Astrocyte (in vitro differentiated cells and primary cell): Measurements from ENCODE around the gene CSNK2B. TPM values are rescaled to one million over a fixed set of nuclear protein-coding genes. Genes with fewer than 3 reads are reported as not detected.

Experiments used
- DNase-seq: peaks from one replicate; pipeline ENCODE4 v3.0.0-alpha.2; 2010; ENCODE audit warnings: low read depth
- FAIRE-seq: peaks from 2 replicates; lab custom pipeline; 2011; peaks lifted over from hg19 to GRCh38; lab: Jason Lieb, UNC
- H2AFZ ChIP-seq: 2 replicates; pipeline ENCODE4 v1.6.0; 2012; ENCODE audit warnings: low read depth, low read length, inconsistent platforms
- H3K27ac ChIP-seq: 2 replicates; pipeline ENCODE4 v1.5.1; 2011; ENCODE audit warnings: low read depth, low read length, inconsistent platforms
- H3K27me3 ChIP-seq: 2 replicates; pipeline ENCODE4 v1.6.0; 2011; ENCODE audit warnings: low read length, inconsistent platforms; ENCODE audit not compliant: insufficient read depth
- H3K36me3 ChIP-seq: 2 replicates; pipeline ENCODE4 v1.5.1; 2011; ENCODE audit warnings: low read length, inconsistent platforms; ENCODE audit not compliant: insufficient read depth
- H3K4me1 ChIP-seq: 2 replicates; pipeline ENCODE4 v1.5.1; 2011; ENCODE audit warnings: low read length, inconsistent platforms; ENCODE audit not compliant: insufficient read depth
- H3K4me2 ChIP-seq: 2 replicates; pipeline ENCODE4 v1.6.0; 2012; ENCODE audit warnings: low read length, inconsistent platforms
- H3K4me3 ChIP-seq: 2 replicates; pipeline ENCODE4 v1.5.1; 2011; ENCODE audit warnings: low read depth, mild to moderate bottlenecking, low read length, inconsistent platforms; ENCODE audit not compliant: insufficient read depth
- H3K79me2 ChIP-seq: 2 replicates; pipeline ENCODE4 v1.6.0; 2012; ENCODE audit warnings: mild to moderate bottlenecking, low read length, inconsistent platforms; ENCODE audit not compliant: insufficient read depth
- H3K9ac ChIP-seq: 2 replicates; pipeline ENCODE4 v1.6.0; 2012; ENCODE audit warnings: mild to moderate bottlenecking, low read length, inconsistent platforms
- H3K9me3 ChIP-seq: 2 replicates; pipeline ENCODE4 v1.5.1; 2012; ENCODE audit warnings: low read depth, mild to moderate bottlenecking, low read length, inconsistent platforms; ENCODE audit not compliant: insufficient read depth
- H4K20me1 ChIP-seq: 2 replicates; pipeline ENCODE4 v1.6.0; 2012; ENCODE audit warnings: low read length, inconsistent platforms; ENCODE audit not compliant: insufficient read depth
- H3K27ac Mint-ChIP-seq: one replicate; pipeline ENCODE4 v1.8.0; 2021; ENCODE audit warnings: mild to moderate bottlenecking, mixed read lengths; ENCODE audit not compliant: unreplicated experiment
- H3K27me3 Mint-ChIP-seq: one replicate; pipeline ENCODE4 v1.8.0; 2021; ENCODE audit warnings: low read depth, mixed read lengths; ENCODE audit not compliant: unreplicated experiment
- H3K36me3 Mint-ChIP-seq: one replicate; pipeline ENCODE4 v1.8.0; 2021; ENCODE audit warnings: low read depth, mixed read lengths; ENCODE audit not compliant: unreplicated experiment
- H3K4me1 Mint-ChIP-seq: one replicate; pipeline ENCODE4 v1.8.0; 2021; ENCODE audit warnings: low read depth, mixed read lengths; ENCODE audit not compliant: unreplicated experiment
- H3K4me3 Mint-ChIP-seq: one replicate; pipeline ENCODE4 v1.8.0; 2021; ENCODE audit warnings: mild to moderate bottlenecking, moderate library complexity, mixed read lengths; ENCODE audit not compliant: unreplicated experiment
- H3K9me3 Mint-ChIP-seq: one replicate; pipeline ENCODE4 v1.8.0; 2021; ENCODE audit warnings: mild to moderate bottlenecking, mixed read lengths; ENCODE audit not compliant: unreplicated experiment
- EZH2 ChIP-seq: IDR thresholded peaks from 2 replicates; pipeline ENCODE4 v1.6.1; 2012; ENCODE audit warnings: mild to moderate bottlenecking, low read length, inconsistent platforms; ENCODE audit not compliant: insufficient read depth
- total RNA-seq: library from RNA; stranded (reverse); gene quantifications from 2 replicates; pipeline ENCODE4 v1.2.1, GENCODE V29; 2021
- TF ChIP-seq, protein P1 (sequence below): IDR thresholded peaks from 2 replicates; pipeline ENCODE4 v1.5.1; 2011; ENCODE audit warnings: low read depth, mild to moderate bottlenecking, inconsistent platforms, low read length, moderate library complexity; ENCODE audit not compliant: insufficient read depth

Gene CSNK2B
- total RNA-seq, 1 donor from 2014 or later = 208 TPM

GRCh38 chr6:31651602-31652191 lies 14.2 kb upstream of the CSNK2B start:
- TF ChIP-seq EZH2 = no peak
- TF ChIP-seq, protein P1, sequence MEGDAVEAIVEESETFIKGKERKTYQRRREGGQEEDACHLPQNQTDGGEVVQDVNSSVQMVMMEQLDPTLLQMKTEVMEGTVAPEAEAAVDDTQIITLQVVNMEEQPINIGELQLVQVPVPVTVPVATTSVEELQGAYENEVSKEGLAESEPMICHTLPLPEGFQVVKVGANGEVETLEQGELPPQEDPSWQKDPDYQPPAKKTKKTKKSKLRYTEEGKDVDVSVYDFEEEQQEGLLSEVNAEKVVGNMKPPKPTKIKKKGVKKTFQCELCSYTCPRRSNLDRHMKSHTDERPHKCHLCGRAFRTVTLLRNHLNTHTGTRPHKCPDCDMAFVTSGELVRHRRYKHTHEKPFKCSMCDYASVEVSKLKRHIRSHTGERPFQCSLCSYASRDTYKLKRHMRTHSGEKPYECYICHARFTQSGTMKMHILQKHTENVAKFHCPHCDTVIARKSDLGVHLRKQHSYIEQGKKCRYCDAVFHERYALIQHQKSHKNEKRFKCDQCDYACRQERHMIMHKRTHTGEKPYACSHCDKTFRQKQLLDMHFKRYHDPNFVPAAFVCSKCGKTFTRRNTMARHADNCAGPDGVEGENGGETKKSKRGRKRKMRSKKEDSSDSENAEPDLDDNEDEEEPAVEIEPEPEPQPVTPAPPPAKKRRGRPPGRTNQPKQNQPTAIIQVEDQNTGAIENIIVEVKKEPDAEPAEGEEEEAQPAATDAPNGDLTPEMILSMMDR = no peak
- no peak for FAIRE-seq
- peak overlapping the region; percentile 87 for H3K4me3 ChIP-seq
- peaks cover 16% of the 10 kb centered on the region for H3K36me3 ChIP-seq
- H3K36me3 Mint-ChIP-seq = peaks cover 22% of the 10 kb centered on the region
- no peaks in the 10 kb centered on the region for H3K27me3 ChIP-seq
- H3K27me3 Mint-ChIP-seq = no peaks in the 10 kb centered on the region
- H3K9me3 Mint-ChIP-seq = no peaks in the 10 kb centered on the region
- peaks cover 12% of the 10 kb centered on the region for H4K20me1 ChIP-seq
- peaks cover 11% of the 10 kb centered on the region for H3K4me1 Mint-ChIP-seq
- H2AFZ ChIP-seq = peak overlapping the region; percentile 72
- peak overlapping the region; percentile 96 for H3K27ac ChIP-seq
- peak overlapping the region; percentile 98 for H3K4me3 Mint-ChIP-seq
- H3K9ac ChIP-seq = peak overlapping the region; percentile 88
- no peaks in the 10 kb centered on the region for H3K9me3 ChIP-seq
- peaks cover 56% of the 10 kb centered on the region for H3K79me2 ChIP-seq
- peak overlapping the region; percentile 99 for H3K27ac Mint-ChIP-seq
- H3K4me1 ChIP-seq = peaks cover 22% of the 10 kb centered on the region
- peak; percentile 69 for DNase-seq
- peak overlapping the region; percentile 90 for H3K4me2 ChIP-seq

DNA sequence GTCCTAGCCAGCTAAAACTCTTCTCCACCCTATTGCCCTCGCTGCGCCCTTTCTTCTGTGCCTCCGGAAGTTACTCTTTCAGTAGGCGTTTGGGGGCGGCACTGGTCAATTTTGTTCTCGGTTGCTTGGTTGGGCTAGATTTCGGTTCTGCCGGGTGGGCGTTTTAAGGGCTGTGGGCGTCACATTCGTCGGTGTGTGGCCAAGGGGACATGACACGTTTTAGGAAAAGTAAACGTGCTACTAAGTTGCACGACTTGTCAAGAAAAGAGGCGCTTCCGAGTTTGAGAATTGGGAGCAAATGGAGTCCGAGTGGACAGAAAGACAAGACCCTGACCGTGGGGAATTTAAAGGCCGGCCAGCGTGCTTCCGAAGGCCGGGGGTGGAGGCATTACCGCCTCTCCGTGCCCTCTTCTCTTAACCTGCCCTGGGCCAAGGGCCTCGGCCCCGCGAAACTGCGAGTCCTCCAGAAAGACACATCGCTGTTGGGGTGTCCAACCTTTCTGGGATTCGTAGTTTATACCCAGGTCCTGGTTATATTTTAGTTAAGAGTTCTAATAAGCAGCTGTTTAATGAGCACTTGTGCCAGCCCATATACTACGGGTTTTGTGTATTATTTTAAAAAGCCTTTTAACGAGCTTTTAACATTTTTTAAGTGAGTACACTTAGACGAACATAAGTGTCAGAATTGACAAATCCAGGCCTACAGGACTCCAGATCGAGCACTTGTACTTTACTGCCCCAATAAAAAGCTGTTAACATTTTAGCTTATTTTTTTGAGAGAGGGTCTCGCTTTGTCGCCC lies 12.8 kb upstream of the CSNK2B start:
- no peaks in the 10 kb centered on the region for H3K9me3 ChIP-seq
- Mint-ChIP-seq H3K4me1 (peaks cover 18% of the 10 kb centered on the region), H3K27me3 (no peaks in the 10 kb centered on the region), H3K9me3 (no peaks in the 10 kb centered on the region), H3K4me3 (peak overlapping the region; percentile 98), H3K27ac (peak overlapping the region; percentile 99), H3K36me3 (peaks cover 24% of the 10 kb centered on the region)
- H3K4me1 ChIP-seq = peaks cover 29% of the 10 kb centered on the region
- H3K4me2 ChIP-seq = peak overlapping the region; percentile 90
- H3K27ac ChIP-seq = peak overlapping the region; percentile 96
- H3K36me3 ChIP-seq = peaks cover 9% of the 10 kb centered on the region
- peaks cover 23% of the 10 kb centered on the region for H4K20me1 ChIP-seq
- peak overlapping the region; percentile 72 for H2AFZ ChIP-seq
- peaks cover 67% of the 10 kb centered on the region for H3K79me2 ChIP-seq
- FAIRE-seq = no peak
- H3K9ac ChIP-seq = peak overlapping the region; percentile 88
- no peaks in the 10 kb centered on the region for H3K27me3 ChIP-seq
- peak overlapping the region; percentile 87 for H3K4me3 ChIP-seq
- DNase-seq = peak; percentile 84
- TF ChIP-seq, protein P1 = no peak
- TF ChIP-seq EZH2 = no peak
